ENCODE data around the gene CERK.

Gene CERK

DNA sequence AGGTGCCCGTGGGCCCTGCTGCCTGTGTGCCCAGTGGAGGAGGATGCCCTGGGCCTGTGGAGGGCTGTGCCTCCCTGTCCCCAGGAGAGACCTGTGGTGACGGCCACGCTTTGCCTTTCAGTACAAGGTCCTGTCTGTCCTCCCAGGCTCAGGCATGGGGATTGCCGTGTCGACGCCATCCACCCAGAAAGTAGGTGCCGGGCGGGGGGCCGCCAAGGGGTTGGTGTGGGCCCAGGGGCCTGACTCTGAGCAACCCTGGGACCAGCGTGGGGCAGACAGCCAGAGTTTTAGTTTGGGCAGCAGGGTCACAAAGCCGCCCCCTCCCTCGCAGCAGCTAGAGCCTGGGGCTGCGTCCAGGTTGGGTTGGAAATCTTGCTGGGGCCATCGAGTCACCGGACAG lies 61.6 kb downstream of the CERK start:
- no peak for DNase-seq

DNA sequence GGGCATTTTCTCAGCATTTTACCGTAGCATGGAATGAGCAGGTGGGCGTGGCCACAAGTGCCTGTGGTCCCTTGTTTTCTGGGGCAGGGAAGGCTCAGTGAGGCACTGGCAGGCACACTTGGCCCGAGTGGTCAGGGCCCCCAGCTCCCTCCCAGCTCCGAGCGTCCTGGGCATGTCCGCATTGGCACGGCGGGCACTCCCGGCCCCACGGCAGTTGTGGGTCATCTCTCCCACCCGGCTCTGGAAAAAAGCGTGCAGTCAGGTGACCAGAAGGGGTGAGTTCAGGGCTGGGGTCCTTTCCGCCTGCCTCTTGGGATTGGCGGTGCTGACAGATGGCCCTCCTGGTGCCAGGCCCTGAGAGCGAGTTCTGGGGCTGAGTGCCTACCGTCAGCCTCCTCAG lies 62.1 kb downstream of the CERK start:
- DNase-seq = no peak

DNA sequence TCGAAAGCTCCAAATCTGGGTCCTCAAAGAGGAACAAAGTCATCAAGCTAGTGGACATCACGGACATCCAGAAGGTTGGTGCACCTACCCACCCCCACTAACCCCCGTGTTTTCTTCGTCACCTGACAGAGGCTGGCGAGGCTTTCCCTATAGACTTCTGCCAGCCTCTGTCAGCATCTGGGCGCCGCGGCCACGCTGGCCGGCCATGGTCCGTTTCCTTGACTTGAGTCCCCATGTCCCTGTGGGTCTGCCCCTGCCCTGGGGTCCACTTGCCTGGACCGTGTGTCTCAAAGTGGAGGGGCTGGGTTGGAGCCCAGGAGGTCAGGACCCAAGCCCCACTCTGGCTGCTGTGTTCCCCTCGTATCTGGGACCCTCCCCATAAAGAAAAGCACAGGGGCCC lies 62.6 kb downstream of the CERK start:
- no peak for DNase-seq

DNA sequence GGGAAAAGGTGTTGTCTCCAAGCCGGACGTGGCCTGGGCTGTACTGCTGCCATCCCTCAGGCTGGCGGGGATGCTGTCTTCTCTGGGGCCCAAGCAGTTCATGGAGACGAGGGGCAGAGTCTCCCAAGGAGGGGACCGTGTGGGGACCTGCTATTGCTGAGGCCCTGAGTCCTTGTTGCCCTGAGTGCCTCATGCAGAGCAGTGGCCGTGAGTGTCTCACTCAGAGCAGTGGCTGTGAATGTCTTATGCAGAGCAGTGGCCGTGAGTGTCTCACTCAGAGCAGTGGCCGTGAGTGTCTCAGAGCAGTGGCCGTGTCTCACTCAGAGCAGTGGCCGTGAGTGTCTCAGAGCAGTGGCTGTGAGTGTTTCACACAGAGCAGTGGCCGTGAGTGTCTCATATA lies 63.1 kb downstream of the CERK start:
- no peak for DNase-seq

DNA sequence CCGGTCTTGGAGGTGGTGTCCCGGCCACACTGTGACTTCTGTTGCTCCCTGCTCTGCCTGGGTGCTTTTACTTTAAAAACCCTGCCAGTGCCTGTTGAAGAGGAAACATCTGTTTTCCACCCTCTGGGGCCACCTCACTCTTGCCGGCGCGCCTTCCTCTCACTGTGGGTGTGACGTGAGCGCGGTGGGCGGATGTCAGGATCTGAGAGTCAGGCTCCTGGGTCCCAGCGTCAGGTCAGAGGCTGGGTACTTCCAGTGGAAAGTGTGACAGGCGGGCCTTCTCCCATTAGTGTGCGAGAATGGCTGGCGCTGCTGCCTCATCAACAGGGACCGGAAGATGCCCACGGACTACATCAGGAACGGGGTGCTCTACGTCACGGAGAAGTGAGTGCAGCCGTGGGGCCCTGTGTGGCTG lies 63.7 kb downstream of the CERK start:
- peak; percentile 33 for DNase-seq

- DNase-seq = no peak
Observed at GRCh38 chr22:46673662-46674236, 64.3 kb downstream of the CERK start.

GRCh38 chr22:46673205-46673604 lies 64.8 kb downstream of the CERK start:
- DNase-seq = peak; percentile 39

DNA sequence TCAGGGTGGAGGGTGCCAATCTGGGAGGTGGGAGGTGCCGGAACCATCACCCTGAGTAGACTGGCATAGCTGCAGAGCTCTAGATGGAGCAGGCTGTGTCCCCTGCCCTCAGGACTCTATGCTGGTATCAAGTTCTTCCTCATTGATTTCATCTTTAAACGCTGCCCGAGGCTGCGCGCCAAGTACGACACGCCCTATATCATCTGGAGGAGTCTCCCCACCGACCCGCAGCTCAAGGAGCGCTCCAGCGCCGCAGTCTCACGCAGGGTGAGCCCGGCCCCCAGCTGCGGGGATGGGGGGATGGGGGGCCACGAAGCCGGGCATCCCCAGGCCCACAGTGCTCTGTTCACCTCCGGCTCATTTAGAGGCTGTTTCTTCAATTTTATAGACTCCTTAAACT lies 65.3 kb downstream of the CERK start:
- DNase-seq = no peak

DNA sequence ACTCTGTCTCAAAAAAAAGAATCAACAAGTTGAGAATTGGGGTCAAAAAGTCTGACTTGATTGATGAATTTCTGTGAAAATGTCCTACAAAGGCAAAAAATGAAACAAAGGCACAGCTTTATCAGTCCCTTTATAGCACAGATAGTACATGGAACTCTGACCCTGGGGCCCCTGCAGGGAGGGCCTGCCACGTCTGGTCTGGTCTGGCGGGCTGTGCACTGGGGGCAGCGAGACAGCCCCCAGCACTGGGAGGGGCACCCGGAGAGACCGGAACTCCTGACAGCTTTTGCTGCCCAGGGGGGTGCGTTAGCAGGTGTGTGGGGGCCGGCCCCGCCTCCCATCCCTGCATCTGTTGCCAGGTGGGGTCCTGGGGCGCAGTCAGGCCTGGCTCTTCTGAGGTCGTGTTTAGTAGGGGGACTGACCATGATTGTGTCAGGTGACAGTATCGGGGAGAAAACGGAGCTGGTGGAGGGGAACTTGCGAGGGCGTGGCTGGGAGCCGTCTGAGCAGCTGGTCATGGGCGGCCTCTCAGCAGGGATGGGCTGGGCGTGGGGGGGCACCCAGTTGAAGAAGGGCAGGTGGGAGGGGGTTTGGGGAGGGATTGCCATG lies 66.1 kb downstream of the CERK start:
- DNase-seq = no peak

- DNase-seq = no peak
Observed at GRCh38 chr22:46669201-46669600, 68.9 kb downstream of the CERK start.

GRCh38 chr22:46668116-46668515 lies 69.9 kb downstream of the CERK start:
- DNase-seq = no peak

GRCh38 chr22:46667245-46667623 lies 70.8 kb downstream of the CERK start:
- DNase-seq = no peak

DNA sequence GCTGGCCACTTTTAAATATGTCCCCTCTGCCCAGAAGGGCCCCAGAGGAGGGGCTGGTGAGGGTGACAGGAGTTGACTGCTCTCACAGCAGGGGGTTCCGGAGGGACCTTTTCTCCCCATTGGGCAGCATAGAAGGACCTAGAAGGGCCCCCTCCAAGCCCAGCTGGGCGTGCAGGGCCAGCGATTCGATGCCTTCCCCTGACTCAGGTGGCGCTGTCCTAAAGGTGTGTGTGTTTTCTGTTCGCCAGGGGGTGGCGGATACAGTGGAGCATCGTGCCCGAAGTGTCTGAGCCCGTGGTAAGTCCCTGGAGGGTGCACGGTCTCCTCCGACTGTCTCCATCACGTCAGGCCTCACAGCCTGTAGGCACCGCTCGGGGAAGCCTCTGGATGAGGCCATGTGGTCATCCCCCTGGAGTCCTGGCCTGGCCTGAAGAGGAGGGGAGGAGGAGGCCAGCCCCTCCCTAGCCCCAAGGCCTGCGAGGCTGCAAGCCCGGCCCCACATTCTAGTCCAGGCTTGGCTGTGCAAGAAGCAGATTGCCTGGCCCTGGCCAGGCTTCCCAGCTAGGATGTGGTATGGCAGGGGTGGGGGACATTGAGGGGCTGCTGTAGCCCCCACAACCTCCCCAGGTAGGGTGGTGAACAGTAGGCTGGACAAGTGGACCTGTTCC lies 71.3 kb downstream of the CERK start:
- no peak for DNase-seq

DNA sequence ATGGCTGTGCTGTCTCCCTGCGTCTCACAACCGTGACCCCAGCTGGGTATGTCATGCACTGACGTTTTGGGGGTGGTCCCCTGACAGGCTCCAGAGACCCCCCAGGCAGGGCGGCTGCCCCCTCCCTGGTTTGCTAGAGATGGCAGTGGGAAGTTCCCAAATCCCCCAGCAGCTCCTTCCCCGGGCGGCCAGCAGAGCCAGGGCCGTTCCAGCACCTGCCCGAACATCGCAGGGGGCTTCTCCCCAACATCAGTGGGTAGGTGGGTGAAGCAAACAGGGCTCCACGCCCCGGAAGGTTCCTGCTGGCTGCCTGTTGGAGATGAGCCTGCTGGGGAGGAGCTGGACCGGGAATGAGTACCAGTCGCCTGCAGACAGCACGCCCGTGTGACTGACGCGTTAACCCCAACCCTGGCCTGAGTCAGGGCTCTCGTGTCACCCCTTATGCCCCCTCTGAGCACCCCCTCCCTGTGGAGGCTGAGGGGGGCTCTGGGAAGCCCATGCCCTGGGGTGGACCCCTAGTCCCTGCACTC lies 72.2 kb downstream of the CERK start:
- no peak for DNase-seq

GRCh38 chr22:46665151-46665695 lies 72.8 kb downstream of the CERK start:
- no peak for DNase-seq

DNA sequence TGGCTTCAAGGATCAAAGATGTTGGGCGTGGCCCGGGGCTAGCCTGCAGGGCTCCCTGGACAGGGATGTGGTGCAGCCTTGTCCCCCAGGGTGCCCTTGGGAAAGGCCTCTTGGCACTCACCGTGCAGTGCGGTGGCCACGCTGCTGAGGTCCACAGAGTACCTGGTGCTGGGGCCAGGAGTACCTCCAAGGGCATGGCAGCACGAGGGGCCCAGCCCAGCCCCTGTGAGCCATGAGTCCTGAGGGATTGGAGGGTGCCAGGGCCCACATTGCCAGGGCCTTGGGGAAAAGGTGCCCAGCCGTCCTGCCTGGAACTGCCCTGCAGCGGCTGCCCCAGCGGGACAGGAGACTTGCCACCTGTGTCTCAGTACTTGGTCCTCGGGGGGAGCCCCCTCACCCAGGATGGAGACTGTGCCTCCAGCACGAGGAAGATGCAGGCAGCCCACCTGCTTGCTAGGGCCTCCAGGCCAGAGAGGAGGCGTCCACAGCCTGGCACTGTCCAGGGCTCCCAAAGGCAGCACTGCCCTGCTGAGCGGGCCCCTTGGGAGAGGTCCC lies 73.7 kb downstream of the CERK start:
- DNase-seq = no peak

GRCh38 chr22:46663436-46664100 lies 74.5 kb downstream of the CERK start:
- DNase-seq = no peak

GRCh38 chr22:46663001-46663400 lies 75.1 kb downstream of the CERK start:
- DNase-seq = no peak

DNA sequence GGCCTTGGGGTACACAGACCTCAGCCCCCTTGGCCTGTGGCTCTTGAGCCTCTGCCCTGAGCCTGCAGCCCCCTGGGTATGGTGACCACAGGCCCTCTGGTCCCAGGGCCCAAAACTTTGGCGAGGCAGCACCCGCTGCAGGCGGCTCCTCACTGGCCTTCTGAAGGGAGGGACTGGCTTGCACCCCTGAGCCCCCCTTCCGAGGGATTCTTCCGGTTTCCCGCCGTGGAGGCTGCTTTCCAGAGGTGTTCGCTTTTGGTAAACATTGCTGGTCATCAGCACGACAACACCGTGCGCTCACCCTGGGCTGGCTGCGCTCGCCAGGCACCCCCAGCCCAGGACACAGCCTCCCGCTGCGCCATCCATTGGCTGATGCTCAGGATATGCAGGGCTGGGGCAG lies 75.8 kb downstream of the CERK start:
- DNase-seq = no peak

- DNase-seq = no peak
Observed at GRCh38 chr22:46661221-46661851, 76.7 kb downstream of the CERK start.

GRCh38 chr22:46660604-46661201 lies 77.3 kb downstream of the CERK start:
- DNase-seq = no peak

- DNase-seq = no peak
Observed at GRCh38 chr22:46659791-46660186, 78.3 kb downstream of the CERK start.
